Mesodermal cell (in vitro differentiated cells): ENCODE measurements around the gene TPD52L2.

Experiments
- H3K27ac ChIP-seq: 2 replicates; pipeline ENCODE4 v1.7.0; 2013; ENCODE audit warnings: mild to moderate bottlenecking, low read depth, low read length, moderate library complexity; ENCODE audit not compliant: severe bottlenecking
- H3K36me3 ChIP-seq: 2 replicates; pipeline ENCODE4 v1.7.1; 2013; ENCODE audit warnings: mild to moderate bottlenecking, low read length, moderate library complexity; ENCODE audit not compliant: control insufficient read depth, insufficient read depth
- H3K4me1 ChIP-seq: one replicate; pipeline ENCODE4 v1.7.1; 2013; ENCODE audit warnings: mild to moderate bottlenecking, low read length; ENCODE audit not compliant: insufficient read depth, control insufficient read depth, poor library complexity, severe bottlenecking
- H3K4me3 ChIP-seq: 2 replicates; pipeline ENCODE4 v1.7.0; 2013; ENCODE audit warnings: low read length, control low read depth, mild to moderate bottlenecking; ENCODE audit not compliant: insufficient read depth, poor library complexity, severe bottlenecking; ENCODE audit errors: extremely low read depth
- H3K9me3 ChIP-seq: 2 replicates; pipeline ENCODE4 v1.7.1; 2013; ENCODE audit warnings: mild to moderate bottlenecking, low read length, moderate library complexity; ENCODE audit not compliant: control insufficient read depth
- WGBS, 2 experiments: methylation state at CpG; one replicate each; pipeline ENCODE4 v1.1.5; 2013; ENCODE audit warnings: missing lambda C conversion rate in 2 of 2; ENCODE audit not compliant: insufficient coverage in 2 of 2; 5-methylcytosine and 5-hydroxymethylcytosine counted together

The TPD52L2 gene

DNA sequence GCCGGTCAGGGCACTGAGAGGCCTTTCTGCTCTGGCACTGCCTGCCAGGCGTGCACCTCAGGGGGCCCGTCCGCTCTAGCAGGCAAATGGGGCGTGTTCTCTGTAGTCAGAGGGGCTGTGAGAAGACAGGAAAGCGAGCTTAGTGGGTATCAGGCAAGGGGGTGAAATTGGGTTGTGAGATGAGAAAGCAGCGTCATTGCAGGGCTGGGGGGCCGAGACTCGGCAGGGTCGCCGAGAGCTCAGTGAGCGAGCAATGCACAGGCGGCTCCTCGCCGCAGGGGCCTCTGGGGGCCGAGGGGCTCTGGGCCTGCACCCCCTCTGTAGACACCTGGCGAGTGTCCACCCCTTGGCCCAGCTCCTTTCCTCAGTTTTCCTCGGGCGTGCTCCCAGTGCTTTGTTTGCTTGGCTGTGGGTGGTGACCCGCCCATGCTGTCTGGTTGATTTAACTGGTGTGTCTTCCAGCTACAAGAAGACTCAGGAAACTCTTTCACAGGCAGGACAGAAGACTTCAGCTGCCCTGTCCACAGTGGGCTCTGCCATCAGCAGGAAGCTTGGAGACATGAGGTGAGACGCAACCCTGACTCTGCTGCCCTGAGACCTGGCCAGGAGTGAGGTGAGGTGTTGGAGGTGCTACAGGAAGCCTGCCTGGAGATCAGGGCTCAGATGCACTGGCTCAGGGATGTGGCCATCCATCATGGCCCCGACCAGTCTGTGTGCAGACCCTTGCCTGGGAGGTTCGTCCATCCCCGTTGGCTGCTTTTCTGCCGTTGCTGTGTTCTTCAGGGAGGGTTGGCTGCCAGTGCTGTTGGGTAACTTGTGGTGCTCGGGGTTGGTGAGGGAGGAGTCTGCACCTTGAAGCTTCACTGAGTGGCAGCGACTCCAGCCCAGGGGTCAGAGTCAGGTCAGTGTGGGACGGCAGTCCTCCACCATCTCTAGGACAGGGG, 17.5 kb downstream of the TPD52L2 start:
- Histone ChIP-seq H3K27ac (no peak overlapping the region), H3K9me3 (no peaks in the 10 kb centered on the region), H3K4me1 (no peaks in the 10 kb centered on the region), H3K4me3 (no peak overlapping the region), H3K36me3 (peaks cover 84% of the 10 kb centered on the region)
- WGBS, 2 experiments: 94 to 98% methylated on average over 19 to 27 of the region's 28 CpGs

DNA sequence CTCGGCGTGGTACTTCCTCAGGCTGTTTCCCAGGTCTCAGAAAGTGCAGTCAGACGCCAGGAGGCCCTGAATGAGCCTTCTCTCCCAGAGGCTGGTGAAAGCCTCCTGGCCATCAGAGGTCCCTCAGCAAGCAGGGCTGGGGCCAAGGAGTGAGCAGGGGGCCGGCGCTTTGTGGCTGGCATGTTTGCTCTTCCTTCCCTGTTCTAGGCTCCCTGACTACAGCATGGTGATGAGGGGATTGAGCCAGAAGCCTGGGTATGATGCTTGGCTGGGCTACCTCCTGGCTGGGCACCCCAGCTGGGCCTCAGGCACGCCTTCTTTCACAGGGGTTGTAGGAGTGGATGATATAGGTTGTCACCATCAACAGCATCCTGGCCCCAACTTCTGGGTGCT, 18.1 kb downstream of the TPD52L2 start:
- WGBS, 2 experiments: 91 to 97% methylated on average over 4 to 5 of the region's 6 CpGs
- Histone ChIP-seq H3K4me3 (no peak overlapping the region), H3K36me3 (peaks cover 84% of the 10 kb centered on the region), H3K4me1 (no peaks in the 10 kb centered on the region), H3K9me3 (no peaks in the 10 kb centered on the region), H3K27ac (no peak overlapping the region)

DNA sequence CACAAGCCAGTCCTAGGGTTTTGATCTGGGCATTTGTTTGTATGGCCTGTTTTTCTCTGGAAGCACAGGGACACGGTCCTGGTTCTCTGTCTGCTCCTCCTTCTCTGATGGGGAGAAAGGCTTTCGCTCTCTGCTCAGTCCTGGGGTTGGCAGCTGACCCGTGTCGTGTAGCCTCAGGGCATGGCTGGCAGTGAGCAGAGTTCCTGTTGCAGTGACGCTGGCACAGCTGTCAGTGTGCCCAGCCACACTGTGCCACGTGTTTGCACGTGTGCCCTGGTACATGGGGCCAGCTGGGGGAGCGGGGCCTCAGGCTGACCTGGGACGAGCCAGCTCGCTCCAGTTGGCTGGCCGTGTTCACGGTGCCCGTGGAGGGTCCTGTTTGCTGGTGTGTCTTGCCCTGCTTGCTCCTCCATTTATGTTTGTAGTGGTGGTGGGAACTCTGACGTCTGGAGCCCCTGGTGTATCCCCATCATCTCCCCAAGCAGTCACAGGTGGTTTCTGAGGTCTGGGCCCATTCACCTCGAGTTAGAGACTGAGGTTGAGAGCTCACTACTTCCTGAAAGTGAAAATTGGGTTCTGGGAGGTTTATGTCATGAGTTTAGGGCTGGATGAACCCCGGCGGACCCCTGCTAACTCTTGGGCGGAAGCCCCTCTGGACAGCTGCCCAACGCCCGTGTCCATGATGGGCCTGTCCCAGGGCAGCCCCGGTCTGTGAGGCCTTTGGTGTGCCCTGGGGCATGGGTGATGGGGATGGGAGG, 19.6 kb downstream of the TPD52L2 start:
- 95 to 97% methylated on average over 12 to 19 of the region's 21 CpGs for WGBS, 2 experiments

DNA sequence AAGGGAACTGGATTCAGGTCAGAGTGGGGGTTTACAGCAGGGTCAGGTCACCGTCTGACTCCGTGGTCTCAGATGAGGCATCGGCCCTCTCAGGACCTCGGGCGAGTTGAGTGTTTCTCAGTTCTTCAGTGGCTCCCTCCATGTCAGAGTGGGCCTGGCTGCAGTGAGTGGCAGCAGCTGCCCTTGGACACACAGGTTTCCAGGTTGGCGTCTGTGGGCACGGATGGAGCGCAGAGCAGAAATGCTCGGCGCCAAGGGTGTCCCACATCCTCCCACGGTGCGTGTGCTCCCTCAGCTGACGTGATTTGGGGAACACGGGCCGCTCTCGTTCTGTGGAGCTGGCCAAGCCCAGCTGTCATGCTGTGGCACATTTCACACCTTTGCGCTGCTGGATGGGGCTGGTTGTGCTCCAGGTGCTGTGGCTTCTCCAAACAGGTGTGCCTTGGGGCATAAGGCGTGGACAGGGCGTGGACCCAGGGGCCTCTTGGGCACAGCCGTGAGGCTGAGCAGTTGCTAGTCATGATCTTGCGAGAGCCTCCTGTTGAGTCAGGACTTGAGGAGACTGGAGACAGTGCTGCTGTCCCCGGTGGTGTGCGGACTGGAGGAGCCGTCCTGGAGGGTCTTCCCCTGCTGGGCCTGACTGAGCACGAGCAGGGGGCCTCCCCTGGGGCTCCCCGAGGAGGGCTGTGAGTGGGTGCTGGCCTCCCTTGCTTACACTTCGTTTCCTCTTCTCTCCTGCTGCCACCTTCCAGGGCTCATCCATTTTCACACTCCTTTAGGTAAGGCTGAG, 20.4 kb downstream of the TPD52L2 start:
- no peak overlapping the region for H3K27ac ChIP-seq
- WGBS, 2 experiments: 96 to 97% methylated on average over 24 to 26 of the region's 27 CpGs
- peaks cover 92% of the 10 kb centered on the region for H3K36me3 ChIP-seq
- H3K9me3 ChIP-seq: no peaks in the 10 kb centered on the region
- H3K4me1 ChIP-seq: no peaks in the 10 kb centered on the region
- no peak overlapping the region for H3K4me3 ChIP-seq

More for the DNA sequence above, 19.6 kb downstream of the TPD52L2 start:
- H3K36me3 ChIP-seq: peaks cover 87% of the 10 kb centered on the region
- no peaks in the 10 kb centered on the region for H3K9me3 ChIP-seq
- H3K4me1 ChIP-seq: no peaks in the 10 kb centered on the region
- H3K4me3 ChIP-seq: no peak overlapping the region
- no peak overlapping the region for H3K27ac ChIP-seq

DNA sequence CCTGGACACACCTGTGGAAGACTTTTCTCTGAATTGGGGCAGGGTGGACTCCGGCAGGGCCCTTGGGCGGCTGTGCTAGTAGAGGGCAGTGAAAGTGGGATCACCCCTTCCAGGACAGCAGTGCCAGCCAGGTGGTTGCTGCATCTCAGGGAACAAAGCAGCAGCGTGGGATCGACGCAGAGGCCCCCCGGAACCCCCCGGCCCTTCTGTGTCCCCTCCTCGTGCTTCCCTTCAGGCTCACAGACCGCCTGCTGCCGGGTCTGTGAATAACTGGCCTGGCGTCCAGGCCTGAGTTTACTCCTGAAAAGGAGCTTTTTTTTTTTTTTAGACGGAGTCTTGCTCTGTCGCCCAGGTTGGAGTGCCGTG, 21.0 kb downstream of the TPD52L2 start:
- no peaks in the 10 kb centered on the region for H3K9me3 ChIP-seq
- peaks cover 92% of the 10 kb centered on the region for H3K36me3 ChIP-seq
- no peak overlapping the region for H3K27ac ChIP-seq
- H3K4me3 ChIP-seq: no peak overlapping the region
- 93 to 96% methylated on average over 11 to 12 of the region's 14 CpGs for WGBS, 2 experiments
- no peaks in the 10 kb centered on the region for H3K4me1 ChIP-seq

DNA sequence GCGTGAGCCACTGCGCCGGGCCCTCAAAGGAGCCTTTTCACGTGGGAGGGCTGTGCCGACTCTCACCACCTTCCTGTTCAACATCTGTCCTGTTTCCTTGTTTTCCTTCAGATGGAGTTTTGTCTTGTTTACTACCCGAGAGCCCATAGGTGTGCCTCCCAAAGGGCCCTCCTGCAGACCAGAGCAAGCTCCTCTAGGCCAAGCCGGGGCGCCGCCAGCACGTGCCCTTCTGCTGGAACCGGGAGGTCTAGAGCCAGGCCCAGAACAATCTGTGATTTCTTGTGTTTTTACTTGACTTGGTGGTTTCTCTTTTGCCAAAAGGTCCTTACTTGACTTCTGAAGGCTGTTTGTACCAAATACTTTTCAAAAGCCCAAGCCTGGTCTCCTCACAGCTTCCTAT, 21.9 kb downstream of the TPD52L2 start:
- WGBS, 2 experiments: 94 to 98% methylated on average over 10 to 11 of the region's 11 CpGs
- Histone ChIP-seq H3K4me3 (no peak overlapping the region), H3K4me1 (no peaks in the 10 kb centered on the region), H3K36me3 (peaks cover 92% of the 10 kb centered on the region), H3K27ac (no peak overlapping the region), H3K9me3 (no peaks in the 10 kb centered on the region)

DNA sequence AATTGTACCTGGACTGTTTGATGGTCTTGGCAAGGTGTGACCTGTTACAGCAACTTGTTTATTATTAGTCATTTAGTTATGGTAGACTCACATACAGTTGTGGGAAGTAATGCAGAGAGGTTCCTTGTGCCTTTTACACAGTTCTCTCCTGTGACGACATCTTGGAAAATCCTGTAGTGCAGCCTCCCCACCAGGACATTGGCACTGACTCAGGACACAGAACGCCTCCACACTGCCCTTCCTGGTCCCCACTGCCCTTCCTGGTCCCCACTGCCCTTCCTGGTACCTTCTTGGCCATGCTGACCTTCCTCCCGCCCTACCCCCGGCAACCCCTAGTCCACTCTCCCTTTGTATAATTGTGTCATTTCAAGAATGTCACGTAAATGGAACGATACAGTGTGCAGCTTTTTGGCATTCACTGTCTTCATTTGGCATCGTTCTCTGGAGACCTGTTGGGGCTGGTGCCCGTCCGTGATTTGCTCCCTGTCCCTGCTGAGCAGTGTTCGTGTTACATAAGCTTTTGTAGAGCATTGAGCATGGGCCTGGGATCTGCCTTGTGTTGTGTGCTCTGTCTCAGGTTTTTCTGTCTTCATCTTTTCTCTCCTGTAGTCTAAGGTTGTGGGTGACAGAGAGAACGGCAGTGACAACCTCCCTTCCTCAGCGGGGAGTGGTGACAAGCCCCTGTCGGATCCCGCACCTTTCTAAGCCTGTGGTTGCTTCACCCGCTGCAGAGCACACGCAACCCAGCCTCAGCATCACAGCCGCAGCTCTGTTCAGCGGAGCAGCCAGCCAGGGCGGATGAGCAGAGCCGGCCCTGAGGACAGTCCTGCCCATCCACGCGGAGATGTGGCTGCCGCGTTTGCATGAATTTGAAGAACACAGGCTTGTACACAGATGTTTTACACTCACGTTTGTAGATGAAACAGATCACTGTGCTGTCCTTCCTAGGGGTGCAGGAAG, 24.5 kb downstream of the TPD52L2 start:
- Histone ChIP-seq H3K4me3 (no peak overlapping the region), H3K9me3 (no peaks in the 10 kb centered on the region), H3K27ac (no peak overlapping the region), H3K4me1 (peaks cover 4% of the 10 kb centered on the region), H3K36me3 (peaks cover 71% of the 10 kb centered on the region)
- 95 to 98% methylated on average over 22 to 23 of the region's 25 CpGs for WGBS, 2 experiments

DNA sequence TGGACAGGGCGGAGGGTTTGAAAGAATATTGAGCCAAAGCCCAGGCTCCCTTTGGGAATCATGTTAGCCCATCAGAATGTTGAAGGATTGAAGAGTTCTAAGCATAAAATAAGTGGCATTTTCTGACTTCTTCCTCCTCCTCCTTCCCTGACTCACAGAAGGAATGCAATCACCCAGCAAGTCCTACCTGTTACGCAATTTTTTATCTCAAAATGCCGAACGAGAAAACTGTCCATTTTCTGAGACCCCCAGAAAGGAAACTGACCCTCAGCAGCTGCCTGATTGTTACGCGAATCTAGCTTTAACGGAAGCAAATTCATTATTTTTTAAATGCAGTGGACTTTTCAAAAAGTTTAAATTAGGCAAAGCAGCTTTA, 25.1 kb downstream of the TPD52L2 start:
- Histone ChIP-seq H3K27ac (no peak overlapping the region), H3K4me3 (no peak overlapping the region), H3K4me1 (peaks cover 4% of the 10 kb centered on the region), H3K36me3 (peaks cover 65% of the 10 kb centered on the region), H3K9me3 (no peaks in the 10 kb centered on the region)
- whole genome bisulfite sequencing, 2 experiments: 92 to 97% methylated on average over 6 to 7 of the region's 7 CpGs

DNA sequence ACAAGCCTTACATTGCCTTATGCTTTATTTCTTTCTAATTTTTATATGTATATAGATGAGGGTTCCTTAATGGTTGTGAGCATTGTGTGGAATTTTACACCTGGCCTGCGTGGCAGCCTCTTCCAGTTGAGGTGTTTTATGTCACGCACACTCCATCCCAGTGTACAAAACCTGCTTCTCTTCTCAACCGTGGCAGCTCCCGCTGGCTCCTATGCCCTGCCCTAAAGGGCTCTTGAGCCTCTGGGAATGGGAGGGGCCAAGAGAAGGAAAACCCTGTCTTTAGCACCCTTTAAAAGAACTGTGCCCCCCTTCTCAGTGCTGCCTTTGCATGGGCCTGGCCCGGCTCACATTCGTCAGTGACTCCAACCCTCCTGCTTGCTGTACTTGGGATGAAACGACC, 25.5 kb downstream of the TPD52L2 start:
- H3K9me3 ChIP-seq: no peaks in the 10 kb centered on the region
- peaks cover 61% of the 10 kb centered on the region for H3K36me3 ChIP-seq
- 93 to 97% methylated on average over 3 to 5 of the region's 7 CpGs for WGBS, 2 experiments
- no peak overlapping the region for H3K27ac ChIP-seq
- H3K4me3 ChIP-seq: no peak overlapping the region
- H3K4me1 ChIP-seq: peaks cover 4% of the 10 kb centered on the region
